Measurements from ENCODE around the gene MND1. TPM values are rescaled to one million over a fixed set of nuclear protein-coding genes. Genes with fewer than 3 reads are reported as not detected.

Gene MND1
- total RNA-seq, 1 donor from 2014 or later = 2.3 TPM

DNA sequence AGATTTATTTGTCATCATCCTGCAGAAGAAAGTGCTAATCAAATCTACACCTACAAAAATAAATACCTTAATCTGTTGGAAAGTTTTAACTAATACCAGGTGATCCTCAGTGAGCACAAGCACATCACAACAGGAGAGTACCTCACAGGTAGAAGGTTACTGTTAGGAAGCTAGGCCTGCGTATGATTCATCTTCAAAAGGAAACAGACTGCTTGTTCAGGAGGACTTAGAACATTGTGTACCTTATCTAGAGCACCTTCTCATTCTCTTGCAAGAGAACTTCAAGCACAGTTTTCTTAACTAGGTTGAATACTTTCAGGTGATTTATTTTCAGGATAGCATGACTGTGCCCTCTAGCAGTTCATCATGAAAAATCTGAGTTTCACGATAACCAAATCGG is 54.2 kb downstream of the MND1 start:
- TF ChIP-seq, protein P1, sequence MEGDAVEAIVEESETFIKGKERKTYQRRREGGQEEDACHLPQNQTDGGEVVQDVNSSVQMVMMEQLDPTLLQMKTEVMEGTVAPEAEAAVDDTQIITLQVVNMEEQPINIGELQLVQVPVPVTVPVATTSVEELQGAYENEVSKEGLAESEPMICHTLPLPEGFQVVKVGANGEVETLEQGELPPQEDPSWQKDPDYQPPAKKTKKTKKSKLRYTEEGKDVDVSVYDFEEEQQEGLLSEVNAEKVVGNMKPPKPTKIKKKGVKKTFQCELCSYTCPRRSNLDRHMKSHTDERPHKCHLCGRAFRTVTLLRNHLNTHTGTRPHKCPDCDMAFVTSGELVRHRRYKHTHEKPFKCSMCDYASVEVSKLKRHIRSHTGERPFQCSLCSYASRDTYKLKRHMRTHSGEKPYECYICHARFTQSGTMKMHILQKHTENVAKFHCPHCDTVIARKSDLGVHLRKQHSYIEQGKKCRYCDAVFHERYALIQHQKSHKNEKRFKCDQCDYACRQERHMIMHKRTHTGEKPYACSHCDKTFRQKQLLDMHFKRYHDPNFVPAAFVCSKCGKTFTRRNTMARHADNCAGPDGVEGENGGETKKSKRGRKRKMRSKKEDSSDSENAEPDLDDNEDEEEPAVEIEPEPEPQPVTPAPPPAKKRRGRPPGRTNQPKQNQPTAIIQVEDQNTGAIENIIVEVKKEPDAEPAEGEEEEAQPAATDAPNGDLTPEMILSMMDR (IDR thresholded peaks at IDR 0.05; ENCODE audit: insufficient read depth, low read length, poor library complexity, severe bottlenecking) = no peak
- H3K27me3 ChIP-seq (ENCODE audit: control insufficient read depth, insufficient read depth, low read length) = no peaks in the 10 kb centered on the region
- no peak overlapping the region for H3K4me3 ChIP-seq (ENCODE audit: low read depth, low read length)
- no peak for DNase-seq (ENCODE audit: low read depth)
- H3K36me3 ChIP-seq (ENCODE audit: control insufficient read depth, insufficient read depth, low read length) = no peaks in the 10 kb centered on the region

DNA sequence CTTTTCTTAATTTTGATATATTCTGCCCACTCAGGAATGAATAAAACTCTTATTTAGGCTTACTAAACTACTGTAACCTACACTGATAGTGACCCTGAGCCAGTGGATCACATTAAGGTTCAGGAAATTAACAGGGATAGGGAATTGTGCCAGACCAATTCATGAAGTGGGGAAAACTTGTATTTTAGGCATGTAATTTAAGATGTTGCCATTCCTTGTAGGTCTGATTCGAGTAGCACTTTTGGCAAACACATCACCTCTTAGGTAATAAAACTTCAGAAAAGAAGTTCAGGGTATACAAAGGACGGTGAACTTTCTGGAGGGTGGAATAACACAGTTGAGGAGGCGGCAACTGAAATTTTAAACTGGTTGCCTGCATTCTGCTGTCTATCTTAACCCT is 54.9 kb downstream of the MND1 start:
- H3K36me3 ChIP-seq (ENCODE audit: control insufficient read depth, insufficient read depth, low read length) = no peaks in the 10 kb centered on the region
- no peak overlapping the region for H3K4me3 ChIP-seq (ENCODE audit: low read depth, low read length)
- TF ChIP-seq, protein P1 (IDR thresholded peaks at IDR 0.05; ENCODE audit: insufficient read depth, low read length, poor library complexity, severe bottlenecking) = no peak
- no peaks in the 10 kb centered on the region for H3K27me3 ChIP-seq (ENCODE audit: control insufficient read depth, insufficient read depth, low read length)
- DNase-seq (ENCODE audit: low read depth) = no peak

DNA sequence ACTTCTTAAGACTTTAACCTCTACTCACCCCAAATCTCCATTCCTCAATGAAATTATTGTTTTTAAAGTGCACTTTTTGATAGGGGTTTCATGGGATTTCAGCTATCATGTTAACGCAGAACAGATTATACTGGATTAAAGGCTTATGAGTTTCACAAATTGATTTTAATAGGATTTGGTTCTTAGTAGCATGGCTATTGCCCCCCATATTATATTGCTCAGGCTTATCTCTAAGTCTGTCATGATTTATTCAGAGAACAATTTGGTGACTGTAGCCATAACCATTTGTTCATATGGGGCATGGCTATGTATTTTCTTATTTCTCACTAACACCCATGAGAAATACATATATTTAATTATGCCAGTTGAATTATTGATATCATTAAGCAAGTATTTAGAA is 57.0 kb downstream of the MND1 start:
- TF ChIP-seq, protein P1 (IDR thresholded peaks at IDR 0.05; ENCODE audit: insufficient read depth, low read length, poor library complexity, severe bottlenecking) = no peak
- DNase-seq (ENCODE audit: low read depth) = no peak
- Histone ChIP-seq H3K27me3 (ENCODE audit: control insufficient read depth, insufficient read depth, low read length) (no peaks in the 10 kb centered on the region), H3K4me3 (ENCODE audit: low read depth, low read length) (no peak overlapping the region), H3K36me3 (ENCODE audit: control insufficient read depth, insufficient read depth, low read length) (no peaks in the 10 kb centered on the region)

DNA sequence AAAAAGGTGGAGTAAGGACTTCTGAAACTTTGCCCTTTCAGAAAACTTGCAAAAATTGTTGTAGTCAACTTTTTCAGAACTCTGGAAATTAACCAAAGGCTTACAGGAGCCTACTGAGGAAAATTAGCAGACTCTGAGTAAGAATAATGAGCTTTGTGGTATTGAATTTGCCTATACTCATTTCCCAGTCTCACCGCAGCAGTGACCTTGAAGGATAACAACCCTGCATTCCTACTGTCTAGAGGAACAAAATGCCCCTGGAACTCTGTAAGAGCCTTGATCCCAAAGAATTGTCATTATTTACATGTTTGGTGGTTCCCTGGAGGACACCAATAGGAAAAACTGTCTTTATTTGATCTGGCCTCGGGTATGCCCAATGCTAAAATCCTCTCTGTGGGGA is 57.9 kb downstream of the MND1 start:
- no peaks in the 10 kb centered on the region for H3K27me3 ChIP-seq (ENCODE audit: control insufficient read depth, insufficient read depth, low read length)
- TF ChIP-seq, protein P1 (IDR thresholded peaks at IDR 0.05; ENCODE audit: insufficient read depth, low read length, poor library complexity, severe bottlenecking) = no peak
- no peaks in the 10 kb centered on the region for H3K36me3 ChIP-seq (ENCODE audit: control insufficient read depth, insufficient read depth, low read length)
- DNase-seq (ENCODE audit: low read depth) = no peak
- no peak overlapping the region for H3K4me3 ChIP-seq (ENCODE audit: low read depth, low read length)

DNA sequence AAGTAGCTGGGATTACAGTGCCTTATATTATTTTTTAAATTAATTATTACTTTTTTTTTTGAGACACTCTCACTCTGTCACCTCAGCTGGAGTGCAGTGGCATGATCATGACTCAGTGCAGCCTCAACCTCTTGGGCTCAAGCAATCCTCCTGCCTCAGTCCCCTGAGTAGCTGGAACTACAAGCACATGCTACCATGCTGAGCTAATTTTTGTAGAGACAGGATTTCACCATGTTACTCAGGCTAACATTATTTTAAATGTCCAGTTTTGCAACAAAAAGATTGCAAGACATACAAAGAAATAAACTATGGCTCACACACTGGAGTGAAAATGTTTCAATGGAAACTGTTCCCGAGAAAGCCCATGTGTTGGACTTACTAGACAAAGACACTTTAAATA is 59.2 kb downstream of the MND1 start:
- H3K4me3 ChIP-seq (ENCODE audit: low read depth, low read length) = no peak overlapping the region
- TF ChIP-seq, protein P1 (IDR thresholded peaks at IDR 0.05; ENCODE audit: insufficient read depth, low read length, poor library complexity, severe bottlenecking) = no peak
- H3K27me3 ChIP-seq (ENCODE audit: control insufficient read depth, insufficient read depth, low read length) = no peaks in the 10 kb centered on the region
- no peak for DNase-seq (ENCODE audit: low read depth)
- no peaks in the 10 kb centered on the region for H3K36me3 ChIP-seq (ENCODE audit: control insufficient read depth, insufficient read depth, low read length)

DNA sequence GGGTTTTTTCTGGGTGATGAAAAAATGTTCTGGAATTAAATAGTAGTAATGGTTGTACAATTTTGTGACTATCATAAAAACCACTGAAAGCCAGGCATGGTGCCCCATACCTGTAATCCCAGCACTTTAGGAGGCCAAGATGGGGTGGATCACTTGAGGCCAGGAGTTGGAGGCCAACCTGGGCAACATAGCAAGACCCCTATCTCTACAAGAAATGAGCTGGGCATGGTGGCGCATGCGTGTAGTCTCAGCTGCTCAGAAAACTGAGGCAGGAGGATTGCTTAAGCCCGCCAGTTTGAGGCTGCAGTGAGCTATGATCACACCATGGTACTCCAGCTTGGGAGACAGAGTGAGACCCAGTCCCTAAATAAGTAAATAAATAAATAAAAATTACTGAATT is 63.4 kb downstream of the MND1 start:
- H3K27me3 ChIP-seq (ENCODE audit: control insufficient read depth, insufficient read depth, low read length) = no peaks in the 10 kb centered on the region
- no peaks in the 10 kb centered on the region for H3K36me3 ChIP-seq (ENCODE audit: control insufficient read depth, insufficient read depth, low read length)
- TF ChIP-seq, protein P1 (IDR thresholded peaks at IDR 0.05; ENCODE audit: insufficient read depth, low read length, poor library complexity, severe bottlenecking) = no peak
- DNase-seq (ENCODE audit: low read depth) = no peak
- no peak overlapping the region for H3K4me3 ChIP-seq (ENCODE audit: low read depth, low read length)

Measured in kidney epithelial cell (primary cell).